Urinary bladder (tissue), 4 donors: Measurements from ENCODE around the gene BLVRB. TPM values are rescaled to one million over a fixed set of nuclear protein-coding genes. Genes with fewer than 3 reads are reported as not detected.
"Not testable (repeated sequence)": the region's sequence is repeated elsewhere in the genome, so short reads cannot be mapped to it uniquely, and the experiment has no call there.

ENCODE experiments used
- DNase-seq: peaks from one replicate; pipeline ENCODE4 v3.0.0-alpha.2; 2015; ENCODE audit errors: extremely low spot score
- H3K27ac ChIP-seq: one replicate; pipeline ENCODE4 v1.5.1; 2013; ENCODE audit warnings: low read depth, mild to moderate bottlenecking, moderate library complexity
- H3K36me3 ChIP-seq: one replicate; pipeline ENCODE4 v1.6.1; 2013; ENCODE audit warnings: mild to moderate bottlenecking, moderate library complexity; ENCODE audit not compliant: insufficient read depth
- H3K4me1 ChIP-seq: one replicate; pipeline ENCODE4 v1.6.1; 2013; ENCODE audit warnings: mild to moderate bottlenecking, moderate library complexity; ENCODE audit not compliant: insufficient read depth
- H3K4me3 ChIP-seq: one replicate; pipeline ENCODE4 v1.5.1; 2013; ENCODE audit warnings: low read depth, low read length
- WGBS: extraction: QIAGEN DNeasy Blood & Tissue Kit; methylation state at CpG from one replicate; pipeline ENCODE4 v1.1.7; 2013; 5-methylcytosine and 5-hydroxymethylcytosine counted together
- polyA plus RNA-seq: library from polyadenylated mRNA; stranded (reverse); fragments of 200-250 nt; gene quantifications from one replicate; pipeline ENCODE4 v1.2.3, GENCODE V29; 2013
- total RNA-seq: library from RNA; depleted of rRNA; stranded (reverse); fragments of >200 nt; gene quantifications from one replicate; pipeline ENCODE4 v1.2.3, GENCODE V29; 2014
- donor health status: healthy with polysubstance abuse.
- donor health status: healthy.

The BLVRB gene
- total and polyA plus RNA-seq, 2 donors, result 48.2 to 200 TPM

DNA sequence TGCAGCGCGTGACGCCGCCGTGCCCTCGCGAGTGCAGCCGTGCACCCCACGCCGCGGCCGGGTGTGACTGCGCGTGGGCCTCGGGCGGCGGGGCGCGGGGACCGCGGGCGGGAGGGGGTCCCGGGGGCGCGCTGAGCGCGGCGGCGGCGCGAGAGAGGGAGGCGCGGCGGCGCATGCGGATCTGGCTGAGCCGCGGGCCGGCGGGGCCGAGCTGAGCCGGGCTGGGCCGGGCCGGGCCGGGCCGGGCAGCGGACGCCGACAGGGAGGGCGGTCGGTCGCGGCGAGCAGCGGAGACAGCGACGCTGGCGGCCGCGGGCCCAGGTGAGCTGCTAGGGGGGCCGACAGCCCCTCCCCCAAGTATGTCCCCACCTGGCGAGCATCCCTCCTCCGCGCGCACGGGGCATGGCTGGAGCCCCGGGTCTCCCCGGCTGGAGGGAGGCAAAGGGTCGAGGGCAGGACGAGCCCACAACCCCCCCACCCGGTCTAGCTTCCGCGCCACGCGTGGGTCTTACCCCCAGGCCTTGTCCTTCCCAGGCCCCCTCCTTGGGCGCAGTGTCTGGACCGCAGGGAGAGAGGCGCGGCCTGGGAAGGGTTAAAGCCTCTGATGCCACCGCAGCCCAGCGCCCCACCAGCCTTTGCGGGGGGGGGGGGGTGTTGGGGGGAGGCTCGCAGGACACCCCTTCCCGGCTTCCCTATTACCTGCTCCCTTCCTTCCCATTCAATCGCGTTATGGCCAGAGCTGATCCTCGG lies 1.6 kb upstream of the BLVRB start, which contains the start of gene SPTBN4:
Gene SPTBN4 (plus strand): TSS at position 17 of the 750 bp plus-strand sequence. CDS start 5,621 bp downstream, outside the sequence.
- peak within 1 kb of the TSS; percentile 61 for H3K4me3 ChIP-seq
- DNase-seq, result no peak
- no peaks in the 10 kb centered on the region for H3K36me3 ChIP-seq
- H3K4me1 ChIP-seq, result peaks cover 2% of the 10 kb centered on the region
- WGBS, result 5% methylated on average over 86 of the region's 87 CpGs
- no peak within 1 kb of the TSS for H3K27ac ChIP-seq

DNA sequence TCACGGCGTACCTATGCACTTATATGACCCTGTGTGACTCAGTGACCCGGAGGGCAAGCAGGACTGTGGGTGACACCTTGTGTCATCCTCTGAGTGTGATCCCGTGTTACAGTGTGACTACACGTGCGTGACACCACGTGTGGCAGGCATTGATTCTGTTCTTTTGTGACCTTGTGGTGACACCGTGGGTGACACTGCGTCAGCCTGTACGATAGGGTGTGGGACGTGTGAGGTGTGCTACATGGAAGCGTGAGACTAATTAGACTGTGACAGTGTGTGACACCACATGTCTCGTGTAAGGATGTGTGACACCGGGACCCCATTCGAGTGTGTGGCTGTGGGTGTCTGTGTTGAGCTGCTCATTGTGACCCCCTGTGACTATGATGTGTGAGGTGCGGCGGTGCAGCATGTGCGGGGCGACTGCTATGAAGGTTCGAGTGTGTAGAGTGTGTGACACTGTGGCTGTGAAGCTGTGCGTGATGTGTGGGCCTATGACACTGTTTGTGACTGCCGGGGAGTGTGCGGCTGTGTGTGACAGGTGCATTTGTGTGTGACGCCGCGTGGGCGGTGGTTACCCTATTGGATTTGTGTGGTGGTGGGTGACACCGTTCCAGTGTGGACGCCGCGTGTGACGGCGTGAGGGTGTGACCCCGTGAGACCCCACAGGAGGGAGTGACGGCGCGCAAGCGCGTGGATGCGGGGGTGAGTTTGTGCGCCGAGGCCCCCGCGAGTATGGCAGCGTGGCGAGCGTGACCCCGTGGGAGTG lies 857 bp upstream of the BLVRB start:
- no peak for DNase-seq
- H3K4me1 ChIP-seq, result peaks cover 2% of the 10 kb centered on the region
- H3K27ac ChIP-seq, result no peak overlapping the region
- no peaks in the 10 kb centered on the region for H3K36me3 ChIP-seq
- WGBS, result 19% methylated on average over 48 of the region's 48 CpGs
- peak overlapping the region; percentile 61 for H3K4me3 ChIP-seq

DNA sequence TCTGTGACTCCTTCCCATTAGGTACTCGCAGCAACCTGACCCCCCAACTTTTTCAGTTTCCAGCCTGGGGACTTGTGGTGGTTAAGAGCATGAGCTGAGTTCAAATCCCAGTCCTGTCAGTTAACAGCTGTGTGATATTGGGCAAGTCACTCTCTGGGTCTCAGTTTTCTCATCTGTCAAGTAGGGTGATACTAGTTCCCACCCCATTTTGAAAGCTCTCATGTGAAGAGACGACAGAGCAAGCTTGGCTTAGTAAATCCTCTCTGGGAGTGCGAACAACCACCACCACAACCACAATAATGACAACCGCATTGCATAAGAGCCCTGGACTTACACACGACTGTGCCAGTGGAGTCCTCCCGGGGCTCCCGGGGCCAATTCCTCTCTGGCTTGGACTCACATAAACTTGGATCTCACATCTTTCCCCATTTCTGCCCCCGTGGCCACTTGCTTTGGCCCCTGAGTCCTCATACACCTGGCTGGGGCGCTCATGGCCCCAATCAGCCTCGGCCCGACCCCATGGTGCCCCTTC lies 454 bp downstream of the BLVRB start:
- H3K27ac ChIP-seq, result peak overlapping the region; percentile 68
- no peaks in the 10 kb centered on the region for H3K36me3 ChIP-seq
- peak overlapping the region; percentile 51 for H3K4me3 ChIP-seq
- no peak for DNase-seq
- H3K4me1 ChIP-seq, result peaks cover 2% of the 10 kb centered on the region
- WGBS, result 13% methylated on average over 11 of the region's 11 CpGs

DNA sequence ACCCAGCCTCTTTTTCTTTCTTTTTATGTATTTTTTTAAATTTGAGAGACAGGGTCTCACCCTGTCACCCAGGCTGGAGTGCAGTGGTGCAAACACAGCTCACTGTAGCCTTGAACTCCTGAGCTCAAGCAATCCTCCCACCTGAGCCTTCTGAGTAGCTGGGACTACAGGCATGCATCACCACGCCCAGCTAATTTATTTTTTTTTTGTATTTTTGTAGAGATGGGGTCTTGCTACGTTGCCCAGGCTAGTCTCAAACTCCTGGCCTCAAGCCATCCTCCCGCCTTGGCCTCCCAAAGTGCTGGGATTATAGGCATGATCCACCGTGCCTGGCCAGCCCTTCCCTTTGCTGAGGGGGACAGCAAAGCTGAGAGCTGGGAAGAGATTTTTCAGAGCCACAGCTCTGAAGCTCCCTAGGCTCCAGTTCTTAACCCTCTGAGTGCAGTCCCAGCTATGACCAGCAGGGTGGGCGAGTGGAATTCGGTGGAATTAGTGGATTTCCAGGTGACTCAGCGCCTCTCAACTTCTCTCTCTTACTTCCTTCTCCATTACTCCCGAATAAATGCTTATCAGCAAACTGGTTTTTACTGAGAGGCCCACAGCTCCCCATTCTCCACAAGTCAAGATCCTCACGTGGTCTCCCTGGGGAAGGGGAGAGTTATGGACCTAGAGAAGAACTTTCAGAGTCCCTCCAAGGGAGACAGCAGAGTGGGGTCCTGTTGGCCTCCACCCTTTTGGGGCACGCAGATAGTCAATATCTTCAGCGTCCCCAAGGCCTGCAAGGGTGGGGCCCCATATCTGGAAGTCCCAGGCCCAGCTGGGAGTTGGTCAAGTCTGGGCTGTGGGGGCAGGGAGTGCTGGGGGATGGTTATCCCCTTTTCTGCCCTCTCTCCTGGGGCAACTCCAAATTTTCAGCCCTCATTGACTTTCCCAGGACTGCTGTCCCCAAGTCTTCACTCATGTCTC lies 1.2 kb downstream of the BLVRB start:
- no peak for DNase-seq
- no peaks in the 10 kb centered on the region for H3K36me3 ChIP-seq
- peak overlapping the region; percentile 68 for H3K27ac ChIP-seq
- no peak overlapping the region for H3K4me3 ChIP-seq
- WGBS, result 19% methylated on average over 11 of the region's 11 CpGs
- H3K4me1 ChIP-seq, result peaks cover 2% of the 10 kb centered on the region

DNA sequence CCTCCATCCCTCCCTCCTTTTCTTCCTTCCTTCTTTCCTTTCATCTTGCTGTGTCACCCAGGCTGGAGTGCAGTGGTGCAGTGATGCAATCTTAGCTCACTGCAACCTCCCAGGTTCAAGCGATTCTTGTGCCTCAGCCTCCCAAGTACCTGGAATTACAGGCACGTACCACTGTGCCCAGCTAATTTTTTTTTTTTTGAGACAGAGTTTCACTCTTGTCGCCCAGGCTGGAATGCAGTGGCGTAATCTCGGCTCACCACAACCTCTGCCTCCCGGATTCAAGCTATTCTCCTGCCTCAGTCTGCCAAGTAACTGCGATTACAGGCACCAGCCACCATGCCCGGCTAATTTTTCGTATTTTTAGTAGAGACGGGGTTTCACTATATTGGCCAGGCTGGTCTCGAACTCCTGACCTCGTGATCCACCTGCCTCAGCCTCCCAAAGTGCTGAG lies 1.9 kb downstream of the BLVRB start:
- DNase-seq, H3K4me3 ChIP-seq, H3K36me3 ChIP-seq, H3K4me1 ChIP-seq, H3K27ac ChIP-seq: not testable (repeated sequence)
- 85% methylated on average over 12 of the region's 12 CpGs for WGBS

DNA sequence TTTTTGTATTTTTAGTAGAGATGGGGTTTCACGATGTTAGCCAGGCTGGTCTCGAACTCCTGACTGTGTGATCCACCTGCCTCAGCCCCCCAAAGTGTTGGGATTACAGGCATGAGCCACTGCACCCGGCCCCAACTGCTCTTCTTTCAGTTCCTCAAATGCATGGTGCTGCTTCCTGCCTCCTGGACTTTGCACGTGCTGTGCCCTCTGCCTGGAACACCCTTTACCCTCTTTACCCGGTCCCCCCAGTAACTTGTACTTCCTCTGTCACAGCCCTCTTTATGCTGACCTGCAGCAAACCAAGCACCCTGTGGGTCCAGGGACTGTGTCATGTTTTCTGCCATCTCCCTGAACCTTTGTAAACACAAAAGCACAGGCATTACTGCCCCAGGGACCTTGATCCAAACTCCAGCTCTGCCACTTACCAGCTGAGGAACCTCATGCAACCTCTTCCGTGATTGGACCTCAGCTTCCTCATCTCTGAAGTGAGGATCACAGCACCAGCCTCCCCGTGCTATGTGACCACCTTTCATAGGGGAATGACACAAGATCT lies 3.8 kb downstream of the BLVRB start:
- Histone ChIP-seq H3K36me3 (no peaks in the 10 kb centered on the region), H3K4me1 (no peaks in the 10 kb centered on the region), H3K4me3 (no peak overlapping the region), H3K27ac (no peak overlapping the region)
- WGBS, result 81% methylated on average over 7 of the region's 7 CpGs
- no peak for DNase-seq

DNA sequence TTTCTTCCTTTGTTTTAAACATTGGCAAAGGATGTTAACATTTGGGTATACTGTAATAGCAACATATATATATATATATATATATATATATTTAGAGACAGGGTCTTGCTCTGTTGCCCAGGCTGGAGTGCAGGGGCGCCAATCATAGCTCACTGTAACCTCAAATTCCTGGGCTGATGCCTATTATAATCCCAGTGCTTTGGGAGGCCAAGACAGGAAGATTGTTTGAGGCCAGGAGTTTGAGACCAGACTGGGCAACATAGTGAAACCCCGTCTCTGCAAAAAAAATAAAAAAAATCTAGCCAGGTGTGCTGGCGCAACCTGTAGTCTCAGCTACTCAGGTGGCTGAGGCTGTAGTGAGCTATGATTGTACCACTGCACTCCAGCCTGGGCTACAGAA lies 5.4 kb downstream of the BLVRB start:
- no peaks in the 10 kb centered on the region for H3K36me3 ChIP-seq
- 90% methylated on average over 3 of the region's 3 CpGs for WGBS
- no peak overlapping the region for H3K27ac ChIP-seq
- H3K4me3 ChIP-seq, result no peak overlapping the region
- DNase-seq, result no peak
- H3K4me1 ChIP-seq, result no peaks in the 10 kb centered on the region

DNA sequence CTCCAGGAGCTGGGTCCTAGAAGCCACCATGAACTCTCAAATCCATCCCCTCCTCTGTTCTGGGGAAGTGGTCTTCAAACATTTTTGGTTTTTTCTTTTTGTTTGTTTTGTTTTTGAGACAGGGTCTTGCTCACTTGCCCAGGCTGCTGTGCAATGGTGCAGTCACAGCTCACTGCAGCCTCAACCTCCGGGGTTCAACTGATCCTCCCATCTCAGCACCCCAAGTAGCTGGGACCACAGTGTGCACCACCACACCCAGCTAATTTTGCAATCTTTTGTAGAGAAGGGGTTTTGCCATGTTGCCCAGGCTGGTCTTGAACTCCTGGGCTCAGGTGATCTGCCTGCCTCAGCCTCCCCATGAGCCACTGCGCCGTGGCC lies 7.0 kb downstream of the BLVRB start:
- 98% methylated on average over 3 of the region's 3 CpGs for whole genome bisulfite sequencing
- no peaks in the 10 kb centered on the region for H3K36me3 ChIP-seq

DNA sequence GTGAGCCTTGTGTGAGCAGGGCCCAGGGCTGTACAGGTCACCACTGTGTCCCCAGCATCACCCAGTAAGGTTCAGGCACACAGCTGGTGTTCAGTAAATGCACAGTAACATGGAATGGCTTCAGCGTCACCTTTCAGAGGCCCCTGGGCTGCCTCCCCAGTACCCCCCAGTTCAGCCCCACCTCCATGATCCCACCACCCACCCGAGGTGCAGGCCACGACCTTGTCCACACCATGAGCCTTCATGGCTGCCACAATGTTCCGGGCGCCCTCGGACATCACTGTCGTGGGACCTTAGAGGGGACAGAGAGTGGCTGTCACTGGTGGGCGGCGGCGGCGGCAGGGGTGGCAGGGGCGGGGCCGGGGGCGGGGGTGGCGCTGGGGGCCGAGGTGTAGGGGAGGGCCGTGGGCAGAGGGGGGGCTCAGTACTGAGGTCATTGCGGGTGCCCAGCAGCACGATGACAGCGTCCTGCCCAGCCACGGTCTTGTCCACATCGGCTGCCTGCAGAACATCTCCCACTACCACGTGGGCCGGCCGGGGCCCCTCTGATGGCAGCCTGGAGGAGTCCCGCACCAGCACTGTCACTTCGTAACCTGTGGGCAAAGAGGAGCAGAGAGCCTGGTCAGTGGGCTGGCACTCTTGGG lies 7.5 kb downstream of the BLVRB start:
- Histone ChIP-seq H3K4me3 (no peak overlapping the region), H3K4me1 (no peaks in the 10 kb centered on the region), H3K27ac (no peak overlapping the region), H3K36me3 (no peaks in the 10 kb centered on the region)
- DNase-seq, result no peak
- WGBS, result 89% methylated on average over 27 of the region's 27 CpGs

More for the DNA sequence above, 7.0 kb downstream of the BLVRB start:
- DNase-seq, result no peak
- H3K4me3 ChIP-seq, result no peak overlapping the region
- H3K27ac ChIP-seq, result no peak overlapping the region
- H3K4me1 ChIP-seq, result no peaks in the 10 kb centered on the region

DNA sequence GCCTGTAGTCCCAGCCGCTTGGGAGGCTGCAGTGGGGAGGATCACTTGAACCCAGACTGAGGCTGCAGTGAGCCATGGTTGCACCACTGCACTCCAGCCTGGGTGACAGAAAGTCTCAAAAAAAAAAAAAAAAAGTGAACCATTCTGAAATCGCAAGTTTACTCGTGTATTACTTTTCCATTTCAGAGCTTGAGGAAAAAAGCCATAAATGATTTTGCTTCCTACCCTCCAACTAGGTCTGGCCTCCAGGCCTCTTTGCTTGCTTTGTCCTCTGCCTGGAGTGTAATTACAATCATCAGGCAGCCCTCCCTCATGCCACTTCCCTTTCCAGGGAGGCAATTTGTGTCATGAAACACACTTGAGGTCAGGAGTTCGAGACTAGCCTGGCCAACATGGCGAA lies 8.5 kb downstream of the BLVRB start:
- WGBS, result 94% methylated on average over 5 of the region's 5 CpGs
- H3K36me3 ChIP-seq, result no peaks in the 10 kb centered on the region

DNA sequence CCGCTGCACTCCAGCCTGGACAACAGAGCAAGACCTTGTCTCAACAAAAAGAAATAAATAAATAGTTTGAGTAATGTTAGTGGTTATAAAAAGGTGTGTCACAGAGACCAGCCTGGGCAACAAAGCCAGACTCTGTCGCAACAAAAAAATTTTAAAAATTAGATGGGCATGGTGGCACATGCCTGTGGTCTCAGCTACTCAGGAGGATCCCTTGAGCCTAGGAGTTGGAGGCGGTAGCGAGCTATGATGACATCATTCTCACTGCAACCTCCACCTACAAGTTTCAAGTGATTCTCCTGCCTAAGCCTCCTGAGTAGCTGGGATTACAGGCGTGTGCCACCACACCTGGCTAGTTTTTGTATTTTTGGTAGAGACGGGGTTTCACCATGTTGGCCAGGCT lies 11.6 kb downstream of the BLVRB start:
- H3K4me1 ChIP-seq, H3K4me3 ChIP-seq, H3K27ac ChIP-seq, DNase-seq, H3K36me3 ChIP-seq: not testable (repeated sequence)
- WGBS, result 94% methylated on average over 6 of the region's 6 CpGs

More for the DNA sequence above, 8.5 kb downstream of the BLVRB start:
- DNase-seq, result no peak
- Histone ChIP-seq H3K27ac (no peak overlapping the region), H3K4me1 (no peaks in the 10 kb centered on the region), H3K4me3 (no peak overlapping the region)

DNA sequence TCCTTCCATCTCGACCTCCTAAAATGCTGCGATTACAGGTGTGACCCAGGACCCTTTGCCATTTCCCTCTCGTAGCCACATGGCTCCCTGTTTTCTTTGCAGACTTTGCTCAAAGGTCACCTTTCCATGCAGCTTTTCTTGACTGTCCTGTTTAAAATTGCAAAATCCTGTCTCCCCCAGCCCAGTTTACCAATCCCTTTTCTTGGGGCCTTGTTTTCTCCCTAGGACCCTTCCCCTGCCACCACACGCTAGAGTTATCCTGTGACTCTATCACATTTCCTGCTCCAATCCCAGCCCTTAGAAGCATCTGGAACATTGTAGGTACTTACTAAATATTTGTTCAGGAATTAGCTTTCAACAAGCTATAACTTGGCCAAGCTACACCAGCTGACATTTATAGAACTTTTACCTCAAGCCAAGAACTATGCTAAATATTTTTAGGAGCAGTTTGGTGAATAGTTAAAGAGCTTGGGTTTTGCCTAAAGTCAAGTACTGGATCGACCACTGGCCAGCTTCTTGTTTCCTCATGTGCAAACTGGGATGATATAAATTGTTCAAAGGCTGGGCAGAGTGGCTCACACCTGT lies 12.3 kb downstream of the BLVRB start:
- Histone ChIP-seq H3K27ac (no peak overlapping the region), H3K4me1 (no peaks in the 10 kb centered on the region), H3K36me3 (no peaks in the 10 kb centered on the region), H3K4me3 (no peak overlapping the region)
- 65% methylated on average over 5 of the region's 5 CpGs for WGBS
- no peak for DNase-seq
